Smooth muscle cell (in vitro differentiated cells): Measurements from ENCODE around the gene TOR4A. TPM values are rescaled to one million over a fixed set of nuclear protein-coding genes. Genes with fewer than 3 reads are reported as not detected.

ENCODE experiments used
- DNase-seq: peaks from one replicate; lab custom pipeline; 2025; ENCODE audit not compliant: unreplicated experiment; lab: John Stamatoyannopoulos, UW
- H2AFZ ChIP-seq: fragments of 200-600 bp; sonication (generic); 2 replicates; pipeline ENCODE4 v1.6.0; 2016; ENCODE audit warnings: antibody characterized with exemption, low read depth, mild to moderate bottlenecking
- H3F3A ChIP-seq: fragments of 200-600 bp; sonication (generic); 2 replicates; pipeline ENCODE4 v1.6.0; 2017; ENCODE audit warnings: antibody characterized with exemption, low read depth
- H3K27ac ChIP-seq: fragments of 200-600 bp; sonication (generic); 2 replicates; pipeline ENCODE4 v1.5.1; 2016; ENCODE audit warnings: low read depth, mild to moderate bottlenecking
- H3K27me3 ChIP-seq: fragments of 200-600 bp; sonication (generic); 2 replicates; pipeline ENCODE4 v1.6.1; 2016; ENCODE audit warnings: low read depth, mild to moderate bottlenecking
- H3K36me3 ChIP-seq: fragments of 200-600 bp; sonication (generic); 2 replicates; pipeline ENCODE4 v1.5.1; 2016; ENCODE audit warnings: low read depth
- H3K4me1 ChIP-seq: fragments of 200-600 bp; sonication (generic); 2 replicates; pipeline ENCODE4 v1.5.1; 2016; ENCODE audit warnings: low read depth
- H3K4me2 ChIP-seq: fragments of 200-600 bp; sonication (generic); 2 replicates; pipeline ENCODE4 v1.6.0; 2016; ENCODE audit warnings: mild to moderate bottlenecking
- H3K4me3 ChIP-seq: fragments of 200-600 bp; sonication (generic); 2 replicates; pipeline ENCODE4 v1.5.1; 2016; ENCODE audit warnings: mild to moderate bottlenecking
- H3K79me2 ChIP-seq: fragments of 200-600 bp; sonication (generic); 2 replicates; pipeline ENCODE4 v1.6.0; 2016; ENCODE audit warnings: low read depth, mild to moderate bottlenecking
- H3K9ac ChIP-seq: fragments of 200-600 bp; sonication (generic); 2 replicates; pipeline ENCODE4 v1.6.0; 2016; ENCODE audit warnings: low read depth
- H3K9me3 ChIP-seq: fragments of 200-600 bp; sonication (generic); replicated peaks from 2 replicates; pipeline ENCODE4 v1.5.1; 2016; ENCODE audit warnings: low read depth
- H4K20me1 ChIP-seq: fragments of 200-600 bp; sonication (generic); 2 replicates; pipeline ENCODE4 v1.6.0; 2016; ENCODE audit warnings: low read depth
- CTCF ChIP-seq: fragments of 200-600 bp; sonication (generic); IDR thresholded peaks from 2 replicates; pipeline ENCODE4 v1.5.1; 2017; ENCODE audit warnings: borderline replicate concordance, mild to moderate bottlenecking, antibody characterized with exemption; ENCODE audit not compliant: insufficient read depth, poor library complexity, severe bottlenecking
- WGBS: methylation state at CpG from one replicate; pipeline ENCODE4 v1.1.7; 2016; ENCODE audit warnings: low lambda C conversion rate; 5-methylcytosine and 5-hydroxymethylcytosine counted together
- polyA plus RNA-seq: library from polyadenylated mRNA; unstranded; fragments of >200 nt; fragmentation: Nextera tagmentation; extraction: Ambion mirVana; gene quantifications from 2 replicates; pipeline ENCODE4 v1.2.1, GENCODE V29; 2016
- total RNA-seq: library from RNA; depleted of rRNA; stranded (reverse); fragments of >200 nt; gene quantifications from 2 replicates; pipeline ENCODE4 v1.2.3, GENCODE V29; 2014

The TOR4A gene
- total and polyA plus RNA-seq, 2 experiments from 2014 or later, result 5.5 to 6.3 TPM

GRCh38 chr9:137272241-137273094 lies 5.1 kb upstream of the TOR4A start:
- Histone ChIP-seq H2AFZ (no peak overlapping the region), H3K27ac (no peak overlapping the region), H3K4me3 (no peak overlapping the region), H3K79me2 (no peaks in the 10 kb centered on the region), H3K36me3 (no peaks in the 10 kb centered on the region), H3K9me3 (no peaks in the 10 kb centered on the region), H4K20me1 (peaks cover 33% of the 10 kb centered on the region), H3F3A (no peaks in the 10 kb centered on the region), H3K4me1 (peaks cover 13% of the 10 kb centered on the region), H3K27me3 (no peaks in the 10 kb centered on the region), H3K4me2 (no peak overlapping the region), H3K9ac (no peak overlapping the region)
- DNase-seq, result no peak
- no peak for TF ChIP-seq CTCF
- 92% methylated on average over 31 of the region's 39 CpGs for WGBS

- no peak for DNase-seq
These were observed 4.4 kb upstream of the TOR4A start for GRCh38 chr9:137273095-137273490.

DNA sequence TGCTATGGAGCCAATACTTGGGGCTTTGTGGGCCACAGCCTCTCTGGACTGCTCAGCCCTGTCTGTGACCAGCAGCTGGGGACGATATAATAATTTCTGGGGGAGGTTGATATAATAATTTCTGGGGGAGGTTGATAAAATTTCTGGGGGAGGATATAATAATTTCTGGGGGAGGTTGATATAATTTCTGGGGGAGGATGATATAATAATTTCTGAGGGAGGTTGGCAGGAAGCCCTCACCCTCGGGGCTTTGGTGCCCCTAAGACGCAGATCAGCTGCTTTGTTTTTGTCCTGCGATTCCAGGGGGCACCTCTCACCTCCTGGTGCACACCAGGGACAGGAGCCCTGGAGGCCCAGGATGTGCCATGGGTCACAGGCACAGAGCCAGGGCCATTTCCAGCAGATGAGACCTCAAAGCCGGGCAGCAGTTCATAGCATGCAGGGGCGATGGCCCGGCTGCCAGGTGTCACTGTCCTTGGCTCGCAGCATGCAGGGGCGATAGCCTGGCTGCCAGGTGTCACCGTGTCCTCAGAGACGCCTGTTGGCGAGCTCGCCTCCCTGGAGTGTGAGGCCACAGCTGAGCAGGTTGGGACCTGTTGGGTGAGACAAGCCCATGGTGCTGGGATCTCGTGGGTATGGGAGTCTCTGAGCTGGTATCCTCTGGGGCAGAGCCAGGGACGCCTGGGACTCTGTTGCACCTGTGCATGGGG lies 3.8 kb upstream of the TOR4A start:
- no peaks in the 10 kb centered on the region for H3K9me3 ChIP-seq
- peaks cover 33% of the 10 kb centered on the region for H4K20me1 ChIP-seq
- H3K4me2 ChIP-seq, result no peak overlapping the region
- no peak overlapping the region for H2AFZ ChIP-seq
- no peak for TF ChIP-seq CTCF
- WGBS, result 81% methylated on average over 15 of the region's 15 CpGs
- no peaks in the 10 kb centered on the region for H3K27me3 ChIP-seq
- no peak overlapping the region for H3K27ac ChIP-seq
- H3F3A ChIP-seq, result no peaks in the 10 kb centered on the region
- H3K36me3 ChIP-seq, result no peaks in the 10 kb centered on the region
- no peaks in the 10 kb centered on the region for H3K79me2 ChIP-seq
- no peak for DNase-seq
- no peak overlapping the region for H3K4me3 ChIP-seq
- H3K4me1 ChIP-seq, result peaks cover 15% of the 10 kb centered on the region
- H3K9ac ChIP-seq, result no peak overlapping the region

More at GRCh38 chr9:137273095-137273490, 4.4 kb upstream of the TOR4A start:
- Histone ChIP-seq H2AFZ (no peak overlapping the region), H3K27me3 (no peaks in the 10 kb centered on the region), H3K9ac (no peak overlapping the region), H3K4me3 (no peak overlapping the region), H3K9me3 (no peaks in the 10 kb centered on the region), H3K36me3 (no peaks in the 10 kb centered on the region), H4K20me1 (peaks cover 33% of the 10 kb centered on the region), H3K79me2 (no peaks in the 10 kb centered on the region), H3K27ac (no peak overlapping the region), H3K4me2 (no peak overlapping the region), H3K4me1 (peaks cover 15% of the 10 kb centered on the region), H3F3A (no peaks in the 10 kb centered on the region)
- TF ChIP-seq CTCF, result no peak
- 86% methylated on average over 13 of the region's 13 CpGs for WGBS
